HL-60/S4 treated with retinoic acid at 250 ng/mL for 4 days and 3 days (cell line): ENCODE measurements around the gene ZNF710.

Experiments
- in situ Hi-C: fragments of 300-500 bp; cut with MboI; formaldehyde crosslinking; loops from 2 replicates; pipeline ENCODE4 v1.7.0; 2022; ENCODE audit warnings: low sequenced_read_pairs

Gene ZNF710

DNA sequence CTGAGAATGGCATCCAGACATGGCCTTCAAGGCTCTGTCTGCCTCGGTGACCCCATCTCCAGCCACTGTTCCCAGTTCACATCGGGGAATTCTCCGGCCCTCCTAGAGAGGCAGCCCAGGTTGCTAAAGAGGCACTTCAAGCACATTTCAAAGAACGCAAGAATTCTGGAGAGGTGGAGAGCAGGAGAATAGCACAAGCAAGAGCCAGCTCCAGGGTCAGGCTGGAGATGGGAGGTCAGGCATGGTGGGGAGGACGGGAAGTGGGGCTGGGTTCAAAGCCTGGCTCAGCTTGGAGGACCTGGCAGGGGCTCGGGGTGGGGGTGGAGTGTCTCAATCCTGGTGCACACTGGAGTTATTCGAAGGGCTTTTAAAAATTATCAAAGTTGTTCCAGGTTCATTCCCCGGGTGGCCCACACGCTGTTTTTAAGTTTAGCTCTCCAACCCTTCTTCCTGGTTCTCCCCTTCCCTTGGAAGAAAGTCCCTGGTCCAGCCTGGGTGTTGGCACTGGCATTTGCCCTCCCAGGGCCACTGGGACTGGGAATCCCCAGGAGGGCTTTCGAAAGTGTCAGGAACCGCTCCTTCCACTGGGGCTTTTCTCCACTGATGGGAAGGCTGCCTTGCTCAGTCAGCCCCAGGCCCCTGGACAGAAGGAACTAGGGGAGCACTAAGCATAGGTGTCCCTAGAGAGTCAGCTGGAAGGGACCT is 35.8 kb downstream of the ZNF710 start:
- in situ Hi-C loops: no loop called here

DNA sequence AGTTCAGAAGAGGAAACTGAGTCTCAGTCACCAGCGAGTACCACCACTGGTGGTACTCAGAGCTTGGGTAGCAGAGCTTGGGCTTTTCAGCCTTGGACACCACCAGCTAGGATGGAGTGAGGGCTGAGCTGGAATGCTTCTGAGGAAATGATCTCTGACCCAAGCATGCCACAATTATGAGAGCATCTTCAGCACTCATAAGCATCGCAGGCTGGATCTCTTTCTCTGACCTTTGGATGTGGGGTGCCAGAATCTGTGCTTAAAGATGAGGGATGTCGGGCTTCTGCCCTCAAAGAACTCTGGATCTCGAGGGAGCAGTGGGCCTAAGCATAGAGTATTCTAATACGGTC is 36.4 kb downstream of the ZNF710 start:
- in situ Hi-C loops: no loop called here

DNA sequence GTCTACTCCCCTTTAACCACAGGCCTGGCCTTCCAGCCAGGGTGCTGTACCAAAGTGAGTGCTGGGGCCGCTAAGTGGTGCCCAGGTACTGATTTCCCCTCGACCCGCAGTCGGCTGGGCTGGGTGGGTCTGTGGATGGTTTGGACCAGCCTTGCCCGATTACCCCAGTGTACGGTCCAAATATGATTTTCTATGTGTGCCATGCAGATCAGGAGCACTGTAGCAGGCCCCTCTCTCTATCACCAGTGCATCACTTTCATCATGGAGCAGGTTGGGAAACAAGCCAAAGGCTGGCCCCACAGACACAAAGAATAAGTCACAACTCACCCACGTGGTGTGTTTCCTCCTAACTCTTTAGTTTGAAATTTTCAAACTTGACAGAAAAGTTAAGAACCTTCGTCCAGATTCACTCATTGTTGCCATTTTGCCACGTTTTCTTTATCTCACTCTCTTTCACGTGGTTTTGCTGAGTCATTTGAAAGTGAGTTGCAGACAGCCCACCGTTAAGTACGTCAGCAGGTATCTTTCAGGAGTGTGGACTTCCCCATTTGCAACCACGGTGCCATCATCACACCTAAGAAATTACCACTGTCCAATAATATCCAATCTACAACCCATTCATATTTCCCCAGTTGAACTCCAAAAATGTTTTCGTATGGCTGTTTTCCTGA is 37.0 kb downstream of the ZNF710 start:
- in situ Hi-C loops: no loop called here

DNA sequence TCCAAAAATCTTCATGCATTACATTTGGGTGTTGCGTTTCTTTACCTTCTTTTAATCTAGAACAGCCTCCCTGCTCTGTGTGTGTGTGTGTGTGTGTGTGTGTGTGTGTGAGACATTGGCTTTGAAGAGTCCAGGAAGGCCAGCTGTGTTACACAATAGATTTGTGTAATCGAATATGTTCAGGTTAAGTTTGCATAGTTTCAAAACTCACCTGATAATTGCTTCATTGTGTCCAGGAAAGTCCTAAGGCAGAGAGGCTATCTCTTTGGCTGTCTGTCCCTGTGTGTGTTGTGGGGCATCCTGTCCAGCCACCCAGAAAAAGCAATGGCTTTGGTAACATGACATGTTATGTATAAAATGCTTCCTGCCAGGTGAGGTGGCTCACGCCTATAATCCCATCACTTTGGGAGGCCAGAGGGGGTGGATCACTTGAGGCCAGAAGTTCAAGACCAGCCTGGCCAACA is 37.5 kb downstream of the ZNF710 start:
- in situ Hi-C loops: no loop called here

DNA sequence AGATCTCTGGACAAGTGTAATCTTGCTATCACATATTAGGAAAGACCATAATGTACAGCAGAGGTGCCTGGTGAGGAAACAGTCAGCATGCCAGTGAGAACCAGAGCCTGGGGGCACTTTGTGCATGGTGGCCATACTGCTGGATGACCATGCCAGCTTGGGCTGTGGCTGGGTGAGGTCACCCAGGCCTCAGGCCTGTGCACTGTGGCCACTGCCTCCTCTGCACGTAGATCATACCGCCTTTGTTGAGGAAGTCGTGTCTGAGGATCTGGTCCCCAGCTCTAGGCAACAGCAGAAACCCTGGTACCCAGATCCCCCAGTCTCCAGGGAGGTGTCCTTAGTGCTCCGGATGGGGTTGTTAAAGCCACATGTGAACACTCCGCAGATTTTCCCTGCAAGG is 38.9 kb downstream of the ZNF710 start:
- in situ Hi-C loops: no loop called here

DNA sequence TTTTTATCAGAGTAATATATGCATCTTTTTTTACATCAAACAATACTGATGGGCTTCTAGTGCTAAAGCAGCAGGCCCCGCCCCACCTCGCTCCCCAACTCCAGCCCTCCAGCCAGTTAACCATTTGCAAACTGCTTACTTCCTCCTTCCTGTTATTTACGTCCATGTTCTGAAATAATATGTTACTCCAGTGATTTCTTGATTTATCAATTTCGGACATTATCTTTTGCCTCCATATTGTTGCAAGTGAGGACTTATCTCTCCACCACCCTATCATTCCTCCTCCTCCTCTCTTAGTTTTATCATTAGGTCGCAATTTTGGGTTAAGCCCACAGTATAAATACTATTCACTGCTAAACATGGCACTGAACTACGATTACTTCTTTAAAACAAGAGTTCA is 39.5 kb downstream of the ZNF710 start:
- in situ Hi-C loops: no loop called here

DNA sequence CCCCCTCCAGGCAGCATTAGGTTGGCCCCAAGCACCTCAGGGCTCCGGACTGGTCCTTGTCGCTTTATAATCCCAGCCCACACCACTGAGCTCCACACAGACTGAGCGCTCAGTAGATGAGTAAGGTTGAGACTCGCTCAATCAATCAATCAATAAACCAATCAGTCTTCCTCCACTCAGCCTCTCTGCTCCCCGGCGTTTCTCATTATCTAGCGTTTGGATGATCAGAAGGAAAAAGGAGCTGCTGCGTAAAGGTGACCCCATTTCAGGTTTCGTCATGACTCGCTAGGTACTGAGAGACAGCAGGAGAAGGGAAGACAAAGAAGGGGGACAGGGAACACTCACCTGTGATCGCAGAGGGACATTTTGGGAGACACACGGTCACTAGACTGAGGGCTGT is 41.2 kb downstream of the ZNF710 start:
- in situ Hi-C loops: no loop called here

DNA sequence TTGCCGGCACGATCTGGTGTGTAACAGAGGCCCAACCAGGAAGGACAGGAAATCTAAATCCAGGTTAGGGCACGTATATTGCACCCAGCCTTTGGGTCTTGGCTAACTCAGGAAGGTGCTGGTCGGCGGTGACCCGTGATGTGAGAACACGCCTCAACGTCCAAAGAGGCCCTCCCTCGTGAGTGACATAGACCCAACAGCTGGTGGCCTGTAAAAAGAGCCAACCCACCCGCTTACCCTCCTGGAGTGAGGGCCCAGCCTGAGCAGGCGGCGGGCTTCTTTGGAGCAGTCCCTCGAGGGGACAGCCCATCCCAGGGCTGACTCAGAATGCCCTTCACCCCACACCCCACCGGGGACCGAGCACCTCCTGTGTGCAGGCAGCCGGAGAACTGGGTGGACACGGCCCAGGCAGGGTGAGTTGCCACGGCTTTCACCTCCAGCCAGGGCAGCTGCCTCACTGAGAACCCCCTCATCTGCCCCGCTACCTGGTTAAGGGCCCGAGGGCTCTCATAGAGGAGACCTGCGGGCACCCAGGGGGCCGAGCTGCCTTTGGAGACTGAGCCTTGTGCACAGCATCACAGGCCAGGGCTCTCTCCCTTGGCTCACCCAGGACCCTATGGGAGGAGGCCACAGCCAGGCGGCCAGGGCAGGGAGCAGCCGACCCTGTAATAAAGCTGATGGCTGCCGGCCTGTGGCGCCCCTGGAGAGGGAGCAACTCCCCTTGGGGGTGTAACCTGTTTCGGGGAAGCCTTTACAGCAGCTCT is 41.8 kb downstream of the ZNF710 start:
- in situ Hi-C loops: no loop called here

DNA sequence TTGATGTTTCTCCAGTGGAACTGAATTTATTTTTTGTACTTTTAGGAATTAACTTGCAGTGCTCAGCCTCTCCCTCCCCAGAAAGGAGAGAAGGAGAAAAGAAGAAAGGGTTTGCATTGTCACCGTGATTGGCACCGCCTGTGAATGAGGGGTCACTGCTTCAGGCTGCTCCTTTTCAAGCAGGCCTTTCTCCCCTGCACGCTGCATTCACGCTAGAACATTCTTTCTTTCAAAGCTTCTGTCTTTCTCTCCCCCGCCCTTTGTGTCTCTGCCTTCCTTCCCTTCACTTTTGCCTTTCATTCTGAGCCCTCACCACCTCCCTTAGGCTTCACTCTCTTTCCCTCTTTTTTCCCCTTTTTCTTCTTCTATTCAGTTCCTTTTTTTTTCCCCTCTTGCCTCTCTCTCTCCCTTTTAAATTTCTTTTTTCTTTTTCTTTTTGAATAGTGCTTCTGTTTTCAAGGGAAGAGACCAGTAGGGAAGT is 42.4 kb downstream of the ZNF710 start:
- in situ Hi-C loops: no loop called here

DNA sequence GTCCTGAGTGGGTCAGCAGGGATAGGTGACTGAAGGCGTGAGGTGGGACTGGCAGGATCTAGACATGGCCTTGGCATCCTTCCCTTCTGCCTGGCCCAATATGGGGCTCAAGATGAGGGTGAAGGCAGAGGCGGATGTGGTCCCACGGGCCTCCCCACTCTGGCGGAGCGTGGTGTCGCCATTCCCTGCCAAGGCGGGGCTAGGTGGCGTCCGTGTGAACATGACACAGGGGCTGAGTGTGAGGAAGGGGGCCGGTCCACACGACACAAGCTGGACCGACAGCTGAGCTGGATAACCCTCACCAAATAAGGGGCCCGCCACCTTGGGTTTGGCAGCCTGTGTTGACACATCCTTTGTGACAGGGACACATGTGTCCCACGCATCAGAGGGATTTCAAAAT is 43.1 kb downstream of the ZNF710 start:
- in situ Hi-C loops: no loop called here

DNA sequence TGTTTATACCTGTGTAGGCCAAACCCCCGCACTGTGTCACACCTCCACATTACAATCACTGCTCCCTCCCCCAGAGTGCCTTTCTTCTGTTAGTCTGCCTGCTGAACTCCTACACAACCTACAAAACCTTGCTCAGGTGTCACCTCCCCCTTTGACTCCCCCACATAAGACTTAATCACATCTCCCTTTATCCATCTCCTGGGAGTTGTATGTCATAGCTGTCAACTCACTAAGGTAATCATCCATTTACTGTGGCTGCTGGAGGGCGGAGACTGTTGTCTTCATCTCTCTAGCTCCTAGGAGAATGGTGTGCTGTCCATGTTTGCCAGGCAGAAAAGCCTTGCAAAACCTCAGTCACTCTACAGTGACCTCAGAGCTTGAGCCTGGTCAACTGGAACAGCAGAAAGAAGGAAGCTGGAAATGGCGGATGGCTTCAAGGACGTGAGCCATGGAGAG is 43.8 kb downstream of the ZNF710 start:
- in situ Hi-C loops: no loop called here

DNA sequence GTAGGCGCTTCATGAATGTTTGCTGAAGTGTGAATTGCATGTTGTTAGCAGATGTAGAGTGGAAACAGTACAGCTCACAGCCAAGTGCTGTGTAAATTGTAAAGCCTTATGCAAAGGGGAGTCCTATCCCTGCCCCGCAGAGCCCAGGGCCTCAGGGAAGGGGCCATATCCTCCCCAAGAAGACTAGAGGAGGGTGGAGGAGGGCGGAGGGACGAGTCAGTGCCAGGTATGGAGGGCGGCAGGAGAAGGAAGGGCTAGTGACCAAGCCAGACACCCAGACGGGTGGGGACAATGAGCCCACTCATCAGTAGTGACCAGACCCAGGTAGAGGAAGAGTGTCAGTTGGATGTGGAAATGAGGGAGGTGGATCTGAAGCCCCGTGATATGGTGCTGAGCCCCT is 45.2 kb downstream of the ZNF710 start:
- in situ Hi-C loops: no loop called here

DNA sequence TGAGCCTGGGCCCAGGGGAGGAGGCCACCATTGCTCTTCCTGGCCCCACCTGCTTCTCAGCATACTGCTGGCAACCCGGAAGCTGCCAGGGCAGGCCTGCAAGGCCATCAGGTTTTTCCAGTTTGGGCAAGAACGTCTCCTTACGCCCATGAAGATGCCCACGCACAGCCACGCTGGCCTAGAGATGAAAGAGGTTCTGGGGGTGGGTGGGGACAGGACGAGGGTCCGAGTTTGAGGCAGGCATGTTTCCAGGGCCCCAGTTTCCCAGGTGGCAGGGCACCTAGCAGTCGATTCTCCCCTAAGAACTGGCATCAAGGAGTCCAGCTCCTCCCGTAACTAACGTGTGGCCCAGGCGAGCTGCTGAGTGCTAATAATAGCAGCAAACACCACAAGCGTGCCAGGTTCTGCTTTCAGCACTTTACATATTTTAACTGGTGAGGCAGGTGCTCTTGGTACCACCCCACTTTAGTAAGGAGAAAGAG is 45.8 kb downstream of the ZNF710 start:
- in situ Hi-C loops: no loop called here

DNA sequence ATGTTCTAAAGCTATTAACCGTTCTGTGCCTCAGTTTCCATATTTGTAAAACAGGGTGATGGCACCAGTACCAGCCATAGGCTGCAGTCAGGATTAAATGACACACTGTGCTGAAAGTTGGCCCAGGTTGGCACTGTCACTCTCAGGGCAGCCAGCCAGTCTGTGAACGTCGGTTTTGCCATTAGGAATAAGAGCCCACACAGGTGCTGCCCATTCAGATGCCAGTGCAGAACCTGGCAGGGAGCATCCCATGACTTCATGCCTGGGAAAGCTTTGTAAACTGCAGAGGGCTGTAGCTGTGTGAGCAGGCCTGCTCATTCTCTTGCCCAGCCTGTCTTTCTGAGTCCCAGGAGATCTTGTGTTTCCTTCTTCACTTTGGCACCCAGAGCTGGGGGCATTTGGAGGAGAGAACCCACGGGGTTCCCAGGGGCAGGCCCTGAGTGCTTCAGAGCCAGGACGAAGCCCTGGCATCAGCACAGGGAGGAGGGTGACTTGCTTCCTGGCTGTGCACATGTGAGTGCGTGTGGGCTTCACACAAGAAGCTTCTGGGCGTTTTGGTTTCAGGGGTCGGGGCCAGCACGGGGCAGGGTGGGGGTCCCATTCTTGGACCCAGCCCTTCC is 46.9 kb downstream of the ZNF710 start:
- in situ Hi-C loops: no loop called here

DNA sequence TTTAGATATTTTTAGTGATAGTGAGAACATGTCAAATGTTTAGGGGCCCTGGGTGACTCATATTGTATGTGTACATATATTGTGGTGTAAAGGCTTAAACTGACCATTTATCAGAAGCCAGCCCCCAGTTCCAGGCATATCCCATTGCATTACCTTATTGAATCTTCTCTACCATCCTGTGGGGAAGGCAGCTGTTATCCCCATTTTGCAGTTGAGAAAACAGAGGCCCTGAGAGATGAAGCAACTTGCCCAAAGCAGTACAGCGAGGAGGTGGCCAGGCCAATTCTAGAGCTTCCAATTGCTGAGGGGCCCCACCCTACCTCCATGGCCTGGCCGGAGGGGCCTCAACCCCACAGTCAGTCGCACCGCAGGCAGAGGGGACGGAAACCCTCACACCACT is 47.9 kb downstream of the ZNF710 start:
- in situ Hi-C loops: no loop called here

DNA sequence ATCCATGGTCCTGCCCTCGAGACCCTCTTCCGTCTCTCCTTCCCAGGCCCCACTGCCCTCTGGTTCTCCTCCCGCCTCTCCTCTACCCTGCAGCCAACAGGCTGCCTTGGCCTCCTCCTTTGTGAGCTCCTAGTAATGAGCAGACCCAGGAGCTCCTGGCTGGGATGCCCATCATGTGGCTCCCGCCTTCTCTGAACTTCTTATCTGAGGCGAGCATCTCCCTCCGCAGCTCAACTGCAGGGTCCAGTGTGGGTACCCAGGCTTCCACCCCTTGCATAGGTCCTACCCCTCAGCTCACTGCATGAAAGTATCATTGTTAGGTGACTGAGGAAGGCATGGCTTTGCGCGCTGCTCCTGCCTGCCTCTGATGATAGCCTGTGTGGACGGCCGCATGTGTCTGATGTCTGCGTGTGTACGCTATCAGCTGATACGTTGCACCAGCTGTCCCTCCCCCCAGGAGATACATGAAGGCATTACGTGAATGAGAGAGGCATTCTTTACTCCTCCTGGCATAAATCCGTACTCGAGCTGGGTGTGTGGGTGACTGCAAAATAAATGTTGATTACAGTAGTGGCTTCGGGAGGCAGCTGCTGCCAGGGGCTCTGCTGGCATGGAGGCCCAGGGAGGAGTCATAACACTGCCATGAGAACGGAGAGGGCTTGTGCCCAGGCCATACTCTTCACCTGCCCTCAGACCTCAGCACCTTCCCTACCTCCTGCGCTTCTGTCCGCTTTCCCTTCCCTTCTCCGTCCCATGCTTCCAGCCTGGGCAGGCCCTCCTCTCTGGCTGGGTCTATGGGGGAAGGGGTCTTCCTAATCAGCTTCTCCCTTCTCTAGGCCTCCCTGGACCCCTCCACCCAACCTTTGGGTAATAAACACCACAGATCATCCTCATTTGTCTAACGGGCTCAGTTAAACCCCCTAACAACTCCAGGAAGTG is 48.8 kb downstream of the ZNF710 start:
- in situ Hi-C loops: no loop called here

DNA sequence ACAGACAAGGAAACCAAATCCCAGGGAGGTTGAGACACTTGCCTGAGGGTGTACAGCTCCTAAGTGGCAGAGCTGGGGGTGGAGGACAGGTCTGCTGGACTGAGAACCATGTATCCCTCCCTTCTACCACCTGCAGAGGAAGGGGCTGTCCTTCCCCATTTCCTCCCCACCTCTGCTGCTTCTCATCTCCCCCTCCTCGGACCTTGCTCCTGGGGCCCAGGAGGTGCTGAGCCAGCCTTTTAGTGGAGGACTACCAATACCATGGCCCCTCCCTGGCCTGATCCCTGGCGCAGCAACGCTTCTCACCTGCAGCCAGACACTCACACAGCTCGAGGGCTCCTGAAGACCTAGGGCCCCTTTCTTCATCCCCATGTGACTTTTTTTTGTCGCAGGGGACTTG is 50.8 kb downstream of the ZNF710 start:
- in situ Hi-C loops: no loop called here

DNA sequence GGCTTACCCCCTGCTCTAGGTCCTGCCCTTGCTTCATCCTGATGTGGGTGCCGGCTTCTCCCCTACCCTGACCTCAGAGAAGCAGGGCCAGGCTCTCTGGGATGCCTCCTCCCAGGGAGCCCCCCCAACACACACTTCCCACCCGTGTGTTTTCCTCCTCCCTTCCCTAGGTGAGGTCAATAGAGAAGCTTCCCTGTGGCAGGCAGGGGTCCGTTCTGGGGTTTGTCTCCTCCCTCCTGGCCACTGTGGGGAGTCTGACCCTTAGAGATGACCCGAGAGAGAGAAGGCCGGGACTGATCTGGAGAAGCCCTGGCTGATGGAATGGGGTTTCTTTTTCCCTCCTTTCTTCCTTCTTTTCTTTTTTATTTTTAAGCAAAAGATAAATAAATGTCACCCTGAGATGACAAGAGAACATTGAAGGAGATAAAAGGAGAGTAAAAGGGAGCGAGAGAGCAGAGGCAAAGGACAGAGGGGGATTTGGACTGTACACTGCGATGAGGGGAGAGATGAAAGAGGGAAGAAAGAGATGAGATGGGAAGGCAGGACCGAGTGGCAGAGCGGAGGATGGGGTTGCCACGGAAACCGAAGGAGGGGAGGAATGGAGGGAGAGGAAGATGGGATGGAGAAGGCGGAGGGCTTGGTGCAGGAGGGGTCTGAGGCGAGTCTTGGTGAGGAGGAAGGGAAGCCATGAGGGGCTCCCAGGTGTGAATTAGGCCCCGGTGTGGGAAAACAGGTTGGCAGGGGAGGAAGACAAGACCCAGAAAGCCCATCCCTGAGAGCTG is 52.8 kb downstream of the ZNF710 start:
- in situ Hi-C loops: no loop called here

DNA sequence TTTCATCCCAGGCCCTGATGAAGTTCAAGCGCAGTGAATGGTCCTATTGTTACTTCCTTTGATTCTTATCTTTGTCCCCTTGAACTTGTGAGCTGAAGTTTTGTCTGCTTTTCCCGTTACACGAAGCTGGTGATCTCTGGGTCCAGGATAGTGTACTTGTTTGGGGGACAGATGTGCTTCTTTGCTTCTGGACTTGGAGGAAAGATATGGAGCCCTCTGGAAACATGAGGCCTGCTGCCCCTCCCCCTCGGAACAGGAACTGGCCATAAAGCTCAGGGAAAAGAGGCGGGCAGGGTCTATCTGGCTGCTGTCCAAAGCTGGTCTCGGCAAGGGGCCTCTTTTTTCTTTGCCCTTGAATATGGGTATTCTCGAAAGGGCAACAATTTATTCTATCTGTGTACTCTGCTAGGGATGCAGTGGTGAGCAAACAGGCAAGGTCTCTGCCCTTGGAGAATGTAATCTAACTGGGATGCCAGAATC is 53.5 kb downstream of the ZNF710 start:
- in situ Hi-C loops: no loop called here
